Tibial nerve (tissue), 4 donors: ENCODE measurements around the gene NUP210. TPM values are rescaled to one million over a fixed set of nuclear protein-coding genes. Genes with fewer than 3 reads are reported as not detected.
"Not testable (repeated sequence)": the region's sequence is repeated elsewhere in the genome, so short reads cannot be mapped to it uniquely, and the experiment has no call there.

Experiments
- DNase-seq, 2 donors: peaks; one replicate each; pipeline ENCODE4 v3.0.0-alpha.2; 2019; ENCODE audit warnings: low spot score in 2 of 2
- H3K27ac ChIP-seq, 4 donors: fragments of 200-600 bp; sonication (generic) in 3 of 4; one replicate each; pipeline ENCODE4 v1.5.1; 2017 to 2019; ENCODE audit warnings: mild to moderate bottlenecking in 1 of 4
- H3K27me3 ChIP-seq, 2 donors: fragments of 200-600 bp; sonication (generic) in 1 of 2; one replicate each; pipeline versions ENCODE4 v1.5.1 to v1.6.0; 2017 to 2019
- H3K36me3 ChIP-seq, 3 donors: fragments of 200-600 bp; sonication (generic); one replicate each; pipeline ENCODE4 v1.5.1; 2018 to 2019
- H3K4me1 ChIP-seq, 4 donors: fragments of 200-600 bp; sonication (generic) in 3 of 4; one replicate each; pipeline ENCODE4 v1.5.1; 2017 to 2019
- H3K4me3 ChIP-seq, 4 donors: fragments of 200-600 bp; sonication (generic) in 3 of 4; one replicate each; pipeline ENCODE4 v1.5.1; 2017 to 2019; ENCODE audit warnings: mild to moderate bottlenecking in 1 of 4, moderate library complexity in 1 of 4
- H3K9me3 ChIP-seq, 4 donors: fragments of 200-600 bp; sonication (generic) in 3 of 4; one replicate each; pipeline ENCODE4 v1.5.1; 2017 to 2019
- EP300 ChIP-seq, 2 donors: sonication (generic); formaldehyde crosslinking; IDR thresholded peaks; one replicate each; pipeline ENCODE4 v1.6.1; 2017; ENCODE audit warnings: antibody characterized with exemption in 2 of 2, mild to moderate bottlenecking in 1 of 2
- POLR2A ChIP-seq, 2 donors: fragments of 450-650 bp; IDR thresholded peaks; one replicate each; pipeline ENCODE4 v1.6.1; 2017; ENCODE audit warnings: antibody characterized with exemption in 2 of 2, mild to moderate bottlenecking in 2 of 2, moderate library complexity in 2 of 2
- WGBS, 2 donors: methylation state at CpG; one replicate each; pipeline ENCODE4 v1.1.5; 2018; 5-methylcytosine and 5-hydroxymethylcytosine counted together
- total RNA-seq, 4 donors: library from RNA; depleted of rRNA; stranded (reverse); fragments of >200 nt; gene quantifications; one replicate each; pipeline ENCODE4 v1.1.0, GENCODE V29; 2016
- TF ChIP-seq, protein P1 (sequence below), 5 experiments: fragments of 200-600 bp in 3 of 5; fragments of 450-650 bp in 2 of 5; sonication (generic) in 3 of 5; IDR thresholded peaks; one replicate each; pipeline ENCODE4 v1.5.1; 2016 to 2019; ENCODE audit warnings: antibody characterized with exemption in 5 of 5, mild to moderate bottlenecking in 3 of 5, moderate library complexity in 2 of 5

The NUP210 gene
- total RNA-seq, 4 donors from 2014 or later = 1.3 to 9.3 (median 2.0) TPM

DNA sequence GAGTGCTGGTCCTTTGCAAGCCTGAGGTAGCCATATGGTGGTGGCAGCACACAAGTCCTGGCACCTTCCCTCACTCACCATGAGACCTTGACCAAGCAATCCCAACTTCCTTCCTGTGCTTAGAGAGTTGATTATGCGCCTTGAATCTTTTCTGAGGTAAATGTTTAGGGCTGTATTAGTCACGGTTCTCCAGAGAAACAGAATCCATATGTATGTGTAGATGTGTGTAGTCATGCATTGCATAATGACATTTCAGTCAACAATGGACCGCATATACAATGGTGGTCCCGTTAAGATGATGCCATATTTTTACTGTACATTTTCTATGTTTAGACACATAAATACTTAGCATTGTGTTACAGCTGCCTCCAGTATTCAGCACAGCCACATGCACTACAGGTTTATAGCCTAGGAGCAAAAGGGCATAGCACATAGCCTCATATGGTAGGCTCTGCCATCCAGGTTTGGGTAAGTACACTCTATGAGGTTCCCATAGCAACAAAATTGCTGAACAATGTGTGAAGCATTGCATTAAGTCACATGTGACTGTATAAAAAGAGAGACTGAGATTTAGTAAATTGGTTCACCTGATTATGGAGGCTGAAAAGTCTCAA lies 20.2 kb upstream of the NUP210 start:
- Histone ChIP-seq H3K4me3 (no peak overlapping the region), H3K27ac (no peak overlapping the region), H3K9me3 (no peaks in the 10 kb centered on the region), H3K36me3 (no peaks in the 10 kb centered on the region), H3K27me3 (no peaks in the 10 kb centered on the region), H3K4me1 (no peaks in the 10 kb centered on the region)
- WGBS, 2 donors = 67 to 78% methylated on average over 4 of the region's 4 CpGs
- TF ChIP-seq, protein P1, sequence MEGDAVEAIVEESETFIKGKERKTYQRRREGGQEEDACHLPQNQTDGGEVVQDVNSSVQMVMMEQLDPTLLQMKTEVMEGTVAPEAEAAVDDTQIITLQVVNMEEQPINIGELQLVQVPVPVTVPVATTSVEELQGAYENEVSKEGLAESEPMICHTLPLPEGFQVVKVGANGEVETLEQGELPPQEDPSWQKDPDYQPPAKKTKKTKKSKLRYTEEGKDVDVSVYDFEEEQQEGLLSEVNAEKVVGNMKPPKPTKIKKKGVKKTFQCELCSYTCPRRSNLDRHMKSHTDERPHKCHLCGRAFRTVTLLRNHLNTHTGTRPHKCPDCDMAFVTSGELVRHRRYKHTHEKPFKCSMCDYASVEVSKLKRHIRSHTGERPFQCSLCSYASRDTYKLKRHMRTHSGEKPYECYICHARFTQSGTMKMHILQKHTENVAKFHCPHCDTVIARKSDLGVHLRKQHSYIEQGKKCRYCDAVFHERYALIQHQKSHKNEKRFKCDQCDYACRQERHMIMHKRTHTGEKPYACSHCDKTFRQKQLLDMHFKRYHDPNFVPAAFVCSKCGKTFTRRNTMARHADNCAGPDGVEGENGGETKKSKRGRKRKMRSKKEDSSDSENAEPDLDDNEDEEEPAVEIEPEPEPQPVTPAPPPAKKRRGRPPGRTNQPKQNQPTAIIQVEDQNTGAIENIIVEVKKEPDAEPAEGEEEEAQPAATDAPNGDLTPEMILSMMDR (IDR thresholded peaks at IDR 0.05) = no peak
- no peak for TF ChIP-seq POLR2A (IDR thresholded peaks at IDR 0.05)
- TF ChIP-seq EP300 (IDR thresholded peaks at IDR 0.05) = no peak
- no peak for DNase-seq

DNA sequence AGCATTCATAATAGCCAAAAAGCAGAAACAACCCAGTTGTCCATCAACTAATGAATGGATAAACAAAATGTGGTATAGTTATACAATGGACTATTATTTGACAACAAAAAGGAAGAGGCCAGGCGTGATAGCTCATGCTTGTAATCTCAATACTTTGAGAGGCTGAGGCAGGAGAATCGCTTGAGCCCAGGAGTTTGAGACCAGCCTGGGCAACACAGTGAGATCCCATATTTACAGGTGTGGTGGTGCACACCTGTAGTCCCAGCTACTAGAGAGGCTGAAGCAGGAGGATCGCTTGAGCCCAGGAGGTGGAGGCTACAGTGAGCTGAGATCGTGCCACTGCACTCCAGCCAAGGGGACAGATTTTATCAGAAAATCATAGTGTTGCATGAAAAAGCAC lies 16.1 kb upstream of the NUP210 start:
- H3K9me3 ChIP-seq, DNase-seq, H3K27ac ChIP-seq, H3K27me3 ChIP-seq, H3K4me1 ChIP-seq, H3K4me3 ChIP-seq, H3K36me3 ChIP-seq: not testable (repeated sequence)
- WGBS, 2 donors = 79 to 81% methylated on average over 4 of the region's 4 CpGs

DNA sequence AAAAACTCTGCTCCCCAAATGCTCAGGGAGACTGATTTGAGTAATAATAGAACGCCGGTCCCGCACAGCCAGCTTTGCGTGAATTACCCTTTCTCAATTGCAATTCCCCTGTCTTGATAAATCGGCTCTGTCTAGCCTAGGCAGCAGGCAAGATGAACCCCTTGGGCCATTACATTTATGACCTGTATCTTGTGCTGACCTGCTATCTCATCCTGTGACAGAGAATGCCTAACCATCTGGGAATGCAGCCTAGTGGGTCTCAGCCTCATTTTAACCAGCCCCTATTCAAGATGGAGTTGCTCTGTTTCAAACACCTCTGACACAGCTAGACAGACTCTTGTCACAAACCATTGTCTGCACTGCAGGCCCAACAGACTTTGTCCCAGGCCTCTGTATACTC lies 13.8 kb upstream of the NUP210 start:
- TF ChIP-seq, protein P1 (IDR thresholded peaks at IDR 0.05) = no peak
- no peak for TF ChIP-seq EP300 (IDR thresholded peaks at IDR 0.05)
- no peak for TF ChIP-seq POLR2A (IDR thresholded peaks at IDR 0.05)
- Histone ChIP-seq H3K27ac (no peak overlapping the region), H3K4me3 (no peak overlapping the region), H3K4me1 (no peaks in the 10 kb centered on the region), H3K27me3 (no peaks in the 10 kb centered on the region), H3K36me3 (no peaks in the 10 kb centered on the region), H3K9me3 (no peaks in the 10 kb centered on the region)
- 60 to 71% methylated on average over 5 of the region's 5 CpGs for WGBS, 2 donors
- no peak for DNase-seq

DNA sequence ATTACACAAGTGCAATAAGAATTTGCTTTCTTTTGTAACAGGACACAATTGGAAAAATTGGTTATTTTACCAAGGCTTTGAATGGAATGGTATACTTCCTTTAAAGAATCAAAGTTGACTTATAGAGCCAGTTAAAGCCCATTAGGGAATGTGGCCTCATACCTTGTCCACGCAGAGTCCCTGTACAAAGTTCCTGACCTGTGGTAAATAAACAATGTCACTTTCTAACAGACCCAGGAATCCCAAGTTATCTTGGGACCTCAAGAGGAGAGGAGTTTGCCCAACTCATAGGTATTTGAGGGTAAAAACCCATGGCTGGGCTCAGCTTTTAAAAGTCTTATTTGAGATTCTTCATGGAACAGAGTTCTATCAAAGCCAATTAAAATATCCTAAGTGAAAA lies 12.0 kb upstream of the NUP210 start:
- Histone ChIP-seq H3K9me3 (no peaks in the 10 kb centered on the region), H3K27me3 (no peaks in the 10 kb centered on the region), H3K27ac (no peak overlapping the region), H3K4me1 (no peaks in the 10 kb centered on the region), H3K36me3 (no peaks in the 10 kb centered on the region), H3K4me3 (no peak overlapping the region)
- TF ChIP-seq POLR2A (IDR thresholded peaks at IDR 0.05) (no peak), EP300 (IDR thresholded peaks at IDR 0.05) (no peak)
- TF ChIP-seq, protein P1 (IDR thresholded peaks at IDR 0.05) = no peak
- no peak for DNase-seq
- 54 to 83% methylated on average over 1 of the region's 1 CpG for WGBS, 2 donors

DNA sequence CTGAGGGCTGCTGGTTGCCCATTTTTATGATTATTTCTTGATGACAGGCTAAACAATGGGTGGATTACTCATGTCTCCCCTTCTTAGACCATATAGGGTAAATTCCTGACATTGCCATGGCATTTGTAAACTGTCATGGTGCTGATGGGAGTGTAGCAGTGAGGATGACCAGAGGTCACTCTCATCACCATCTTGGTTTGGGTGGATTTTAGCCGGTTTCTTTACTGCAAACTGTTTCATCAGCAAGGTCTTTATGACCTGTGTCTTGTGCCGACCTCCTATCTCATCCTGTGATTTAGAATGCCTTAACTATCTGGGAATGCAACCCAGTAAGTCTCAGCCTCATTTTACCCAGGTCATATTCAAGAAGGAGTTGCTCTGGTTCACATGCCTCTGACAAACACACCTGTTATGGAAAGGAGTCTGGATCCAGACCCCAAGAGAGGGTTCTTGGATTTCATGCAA lies 10.3 kb upstream of the NUP210 start:
- not testable (repeated sequence) for H3K4me1 ChIP-seq, DNase-seq, H3K27me3 ChIP-seq, H3K36me3 ChIP-seq, H3K4me3 ChIP-seq, H3K9me3 ChIP-seq, H3K27ac ChIP-seq
- WGBS, 2 donors = 58 to 67% methylated on average over 2 of the region's 2 CpGs

DNA sequence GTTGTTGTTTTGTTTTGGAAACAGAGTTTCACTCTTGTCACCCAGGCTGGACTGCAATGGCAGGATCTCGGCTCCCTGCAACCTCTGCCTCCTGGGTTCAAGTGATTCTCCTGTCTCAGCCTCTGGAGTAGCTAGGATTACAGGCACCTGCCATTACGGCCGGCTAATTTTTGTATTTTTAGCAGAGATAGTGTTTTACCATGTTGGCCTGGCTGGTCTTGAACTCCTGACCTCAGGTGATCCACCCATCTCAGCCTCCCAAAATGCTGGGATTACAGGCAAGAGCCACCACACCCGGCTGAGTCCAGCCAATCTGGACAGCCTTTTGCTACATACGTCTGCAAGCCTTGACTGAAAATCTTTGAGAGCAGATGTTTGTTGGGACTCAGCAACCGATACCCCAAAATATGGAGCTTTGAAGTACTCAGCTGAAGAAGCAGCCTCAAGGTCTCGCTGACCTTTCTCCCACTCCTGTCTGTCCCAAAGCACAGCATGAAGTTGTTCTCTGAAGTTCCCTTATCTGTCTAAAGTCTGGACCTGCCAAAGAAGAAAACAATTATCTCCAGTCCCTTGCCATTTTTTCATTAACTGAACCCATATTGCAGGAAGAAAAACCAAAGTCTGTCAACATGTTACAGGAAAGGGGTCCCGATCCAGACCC lies 9.6 kb upstream of the NUP210 start:
- TF ChIP-seq POLR2A (IDR thresholded peaks at IDR 0.05) = no peak
- no peak for TF ChIP-seq EP300 (IDR thresholded peaks at IDR 0.05)
- TF ChIP-seq, protein P1 (IDR thresholded peaks at IDR 0.05) = no peak
- no peaks in the 10 kb centered on the region for H3K4me1 ChIP-seq
- no peak for DNase-seq
- no peaks in the 10 kb centered on the region for H3K9me3 ChIP-seq
- no peaks in the 10 kb centered on the region for H3K36me3 ChIP-seq
- WGBS, 2 donors = 82% methylated on average over 8 of the region's 8 CpGs
- H3K4me3 ChIP-seq = no peak overlapping the region
- no peaks in the 10 kb centered on the region for H3K27me3 ChIP-seq
- H3K27ac ChIP-seq = no peak overlapping the region

DNA sequence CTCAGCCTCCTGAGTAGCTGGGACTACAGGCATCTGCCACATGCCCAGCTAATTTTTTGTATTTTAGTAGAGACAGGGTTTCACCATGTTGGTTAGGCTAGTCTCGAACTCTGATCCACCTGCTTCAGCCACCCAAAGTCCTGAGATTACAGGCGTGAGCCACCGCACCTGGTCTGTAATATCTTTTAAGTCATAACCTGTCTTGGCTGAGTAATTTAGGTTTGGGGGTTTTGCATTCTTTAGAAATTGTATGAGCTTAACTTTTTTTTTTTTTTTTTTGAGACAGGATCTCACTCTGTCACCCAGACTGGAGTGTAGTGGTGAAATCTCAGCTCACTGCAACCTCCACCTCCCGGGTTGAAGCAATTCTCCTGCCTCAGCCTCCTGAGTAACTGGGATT lies 8.6 kb upstream of the NUP210 start:
- not testable (repeated sequence) for H3K27ac ChIP-seq, DNase-seq, H3K4me1 ChIP-seq, H3K4me3 ChIP-seq, H3K36me3 ChIP-seq, H3K9me3 ChIP-seq, H3K27me3 ChIP-seq
- WGBS, 2 donors = 81% methylated on average over 4 of the region's 4 CpGs
